CD8-positive, alpha-beta memory T cell (primary cell): ENCODE data around the gene NFE2L2. TPM values are rescaled to one million over a fixed set of nuclear protein-coding genes. Genes with fewer than 3 reads are reported as not detected.
A peak's percentile ranks its signal among the peaks of the same experiment; 100 is the strongest.
"Not testable (repeated sequence)": the region's sequence is repeated elsewhere in the genome, so short reads cannot be mapped to it uniquely, and the experiment has no call there.

Experiments used
- CTCF ChIA-PET: fragments of 350-600 bp; sonication (Branson Sonifier 250); formaldehyde crosslinking; loops from one replicate; lab custom pipeline; 2021; ENCODE audit warnings: antibody characterized with exemption; lab: Charles Lee
- POLR2A ChIA-PET: fragments of 350-600 bp; sonication (Branson Sonifier 250); formaldehyde crosslinking; loops from one replicate; lab custom pipeline; 2021; ENCODE audit warnings: antibody characterized with exemption; lab: Charles Lee
- DNase-seq, 5 donors: peaks; one replicate each; pipeline versions ENCODE4 v3.0.0 to v3.0.0-alpha.2; 2020 to 2022; ENCODE audit warnings: mixed read lengths in 1 of 5
- H3K27ac ChIP-seq: one replicate; pipeline ENCODE4 v1.7.0; 2013; ENCODE audit warnings: low read depth, mild to moderate bottlenecking, low read length, moderate library complexity
- H3K27me3 ChIP-seq: 2 replicates; pipeline ENCODE4 v1.7.0; 2013; ENCODE audit warnings: low read length, mild to moderate bottlenecking; ENCODE audit not compliant: insufficient read depth, poor library complexity, severe bottlenecking
- H3K36me3 ChIP-seq: 2 replicates; pipeline ENCODE4 v1.7.0; 2013; ENCODE audit warnings: mild to moderate bottlenecking, low read length, moderate library complexity; ENCODE audit not compliant: insufficient read depth
- H3K4me1 ChIP-seq: 2 replicates; pipeline ENCODE4 v1.7.0; 2013; ENCODE audit warnings: mild to moderate bottlenecking, low read length, moderate library complexity; ENCODE audit not compliant: insufficient read depth
- H3K4me3 ChIP-seq: 2 replicates; pipeline ENCODE4 v1.7.0; 2013; ENCODE audit warnings: mild to moderate bottlenecking, low read length
- H3K9me3 ChIP-seq: 2 replicates; pipeline ENCODE4 v1.7.0; 2013; ENCODE audit warnings: mild to moderate bottlenecking, low read length
- H3K27ac Mint-ChIP-seq, 8 donors: one replicate each; pipeline ENCODE4 v1.8.0; 2020 to 2021; ENCODE audit warnings: mixed read lengths in 8 of 8, mild to moderate bottlenecking in 6 of 8, inconsistent platforms in 3 of 8, moderate library complexity in 3 of 8
- H3K27me3 Mint-ChIP-seq, 2 donors: one replicate each; pipeline ENCODE4 v1.8.0; 2020 to 2021; ENCODE audit warnings: mixed read lengths in 2 of 2, mild to moderate bottlenecking in 1 of 2, moderate library complexity in 1 of 2
- H3K36me3 Mint-ChIP-seq, 3 donors: one replicate each; pipeline ENCODE4 v1.8.0; 2020 to 2021; ENCODE audit warnings: mixed read lengths in 3 of 3, inconsistent platforms in 1 of 3, mild to moderate bottlenecking in 1 of 3
- H3K4me1 Mint-ChIP-seq, 3 donors: one replicate each; pipeline ENCODE4 v1.8.0; 2020 to 2021; ENCODE audit warnings: mixed read lengths in 3 of 3, inconsistent platforms in 1 of 3, mild to moderate bottlenecking in 1 of 3
- H3K4me3 Mint-ChIP-seq, 7 donors: one replicate each; pipeline ENCODE4 v1.8.0; 2020 to 2021; ENCODE audit warnings: mixed read lengths in 7 of 7, mild to moderate bottlenecking in 6 of 7, moderate library complexity in 4 of 7, inconsistent platforms in 2 of 7
- H3K9me3 Mint-ChIP-seq, 5 donors: one replicate each; pipeline ENCODE4 v1.8.0; 2020 to 2022; ENCODE audit warnings: mixed read lengths in 5 of 5, mild to moderate bottlenecking in 3 of 5, moderate library complexity in 2 of 5, inconsistent platforms in 1 of 5
- polyA plus RNA-seq: library from polyadenylated mRNA; unstranded; fragments of 300-500 nt; fragmentation: Illumina TruSeq; gene quantifications from one replicate; pipeline ENCODE4 v1.2.3, GENCODE V29; 2021
- total RNA-seq, 2 experiments: library from RNA; stranded (reverse); gene quantifications; one replicate each; pipeline ENCODE4 v1.2.3, GENCODE V29; 2021

Gene NFE2L2
- total and polyA plus RNA-seq, 3 experiments from 2014 or later = 47.7 to 63.0 (median 58.0) TPM

- Histone ChIP-seq H3K27me3 (no peaks in the 10 kb centered on the region), H3K4me1 (peaks cover 16% of the 10 kb centered on the region), H3K9me3 (no peaks in the 10 kb centered on the region), H3K36me3 (no peaks in the 10 kb centered on the region), H3K27ac (no peak overlapping the region), H3K4me3 (no peak overlapping the region)
- Mint-ChIP-seq H3K27me3 (peaks cover 0 to 1% of the 10 kb centered on the region in 2 donors), H3K4me3 (no peak overlapping the region), H3K4me1 (peaks cover 14 to 16% (median 16%) of the 10 kb centered on the region in 3 donors), H3K36me3 (peaks cover 0 to 3% (median 0%) of the 10 kb centered on the region in 3 donors), H3K27ac (peak overlapping the region in 2 of 8 donors; percentile 42 to 48), H3K9me3 (no peaks in the 10 kb centered on the region)
- DNase-seq = no peak
- CTCF ChIA-PET = no interaction called here
- POLR2A ChIA-PET = no interaction called here
Observed at GRCh38 chr2:177207101-177207500, 57.4 kb downstream of the NFE2L2 start.

GRCh38 chr2:177204417-177204816, 60.1 kb downstream of the NFE2L2 start:
- Histone ChIP-seq H3K27me3 (no peaks in the 10 kb centered on the region), H3K4me1 (no peaks in the 10 kb centered on the region), H3K9me3 (no peaks in the 10 kb centered on the region), H3K27ac (no peak overlapping the region), H3K36me3 (no peaks in the 10 kb centered on the region), H3K4me3 (no peak overlapping the region)
- Mint-ChIP-seq H3K27me3 (peaks cover 0 to 1% of the 10 kb centered on the region in 2 donors), H3K9me3 (no peaks in the 10 kb centered on the region), H3K4me3 (no peak overlapping the region), H3K27ac (peak overlapping the region in 2 of 8 donors; percentile 25), H3K36me3 (no peaks in the 10 kb centered on the region), H3K4me1 (no peaks in the 10 kb centered on the region)
- no peak for DNase-seq
- CTCF ChIA-PET = interaction anchor here (1.0 kb wide), 1 partner anchor 40 kb away, joined by 4 read pairs; no protein-coding TSS in a partner anchor
- POLR2A ChIA-PET = no interaction called here

GRCh38 chr2:177201919-177202346, 62.6 kb downstream of the NFE2L2 start:
- no peak for DNase-seq
- CTCF ChIA-PET = interaction anchor here (1.0 kb wide), 1 partner anchor 10 kb away, joined by 3 read pairs; no protein-coding TSS in a partner anchor
- Histone ChIP-seq H3K4me1 (no peaks in the 10 kb centered on the region), H3K36me3 (no peaks in the 10 kb centered on the region), H3K9me3 (no peaks in the 10 kb centered on the region), H3K27me3 (no peaks in the 10 kb centered on the region), H3K27ac (no peak overlapping the region), H3K4me3 (no peak overlapping the region)
- peak overlapping the region in 1 of 8 donors; percentile 31 for H3K27ac Mint-ChIP-seq
- H3K4me3 Mint-ChIP-seq = no peak overlapping the region
- no peaks in the 10 kb centered on the region for H3K36me3 Mint-ChIP-seq
- no peaks in the 10 kb centered on the region for H3K4me1 Mint-ChIP-seq
- H3K9me3 Mint-ChIP-seq = no peaks in the 10 kb centered on the region
- POLR2A ChIA-PET = interaction anchor here (1.6 kb wide), 1 partner anchor 10 kb away, joined by 8 read pairs; the partner anchor contains the start of gene HNRNPA3
- peaks cover 0 to 1% of the 10 kb centered on the region in 2 donors for H3K27me3 Mint-ChIP-seq

GRCh38 chr2:177200419-177200818, 64.1 kb downstream of the NFE2L2 start:
- H3K36me3 Mint-ChIP-seq, H3K9me3 ChIP-seq, POLR2A ChIA-PET, H3K4me1 Mint-ChIP-seq, H3K27ac ChIP-seq, H3K9me3 Mint-ChIP-seq, H3K4me1 ChIP-seq, H3K27me3 Mint-ChIP-seq, H3K27me3 ChIP-seq, DNase-seq, H3K36me3 ChIP-seq, H3K4me3 Mint-ChIP-seq, H3K4me3 ChIP-seq: not testable (repeated sequence)
- CTCF ChIA-PET = interaction anchor here (0.9 to 1.4 kb wide), 3 partner anchors 11 to 63 kb away, joined by 3 to 6 read pairs (median 3); no protein-coding TSS in a partner anchor
- peak overlapping the region in 1 of 8 donors; percentile 60 for H3K27ac Mint-ChIP-seq

GRCh38 chr2:177195194-177195593, 69.3 kb downstream of the NFE2L2 start:
- POLR2A ChIA-PET = no interaction called here
- no peak overlapping the region for H3K27ac Mint-ChIP-seq
- Histone ChIP-seq H3K9me3 (no peaks in the 10 kb centered on the region), H3K36me3 (no peaks in the 10 kb centered on the region), H3K27me3 (no peaks in the 10 kb centered on the region), H3K4me1 (no peaks in the 10 kb centered on the region), H3K27ac (no peak overlapping the region), H3K4me3 (no peak overlapping the region)
- no peaks in the 10 kb centered on the region for H3K9me3 Mint-ChIP-seq
- CTCF ChIA-PET = interaction anchor here (1.0 kb wide), 1 partner anchor 69 kb away, joined by 4 read pairs; the partner anchor contains the start of gene NFE2L2
- no peak overlapping the region for H3K4me3 Mint-ChIP-seq
- H3K27me3 Mint-ChIP-seq = no peaks in the 10 kb centered on the region
- H3K4me1 Mint-ChIP-seq = peaks cover 0 to 4% (median 2%) of the 10 kb centered on the region in 3 donors
- no peak for DNase-seq
- no peaks in the 10 kb centered on the region for H3K36me3 Mint-ChIP-seq

GRCh38 chr2:177193240-177193639, 71.3 kb downstream of the NFE2L2 start:
- Histone ChIP-seq H3K9me3 (no peaks in the 10 kb centered on the region), H3K36me3 (no peaks in the 10 kb centered on the region), H3K4me1 (no peaks in the 10 kb centered on the region), H3K27ac (no peak overlapping the region), H3K27me3 (no peaks in the 10 kb centered on the region), H3K4me3 (no peak overlapping the region)
- ChIA-PET POLR2A (no interaction called here), CTCF (no interaction called here)
- no peak for DNase-seq
- Mint-ChIP-seq H3K9me3 (no peaks in the 10 kb centered on the region), H3K27ac (peak overlapping the region in 5 of 8 donors; percentile 0 to 61 (median 56)), H3K36me3 (no peaks in the 10 kb centered on the region), H3K4me1 (peaks cover 0 to 4% (median 2%) of the 10 kb centered on the region in 3 donors), H3K27me3 (no peaks in the 10 kb centered on the region), H3K4me3 (peak overlapping the region in 3 of 7 donors; percentile 30 to 57 (median 48))

- POLR2A ChIA-PET = no interaction called here
- CTCF ChIA-PET = no interaction called here
- Mint-ChIP-seq H3K36me3 (no peaks in the 10 kb centered on the region), H3K27me3 (no peaks in the 10 kb centered on the region), H3K4me3 (no peak overlapping the region), H3K9me3 (no peaks in the 10 kb centered on the region), H3K27ac (no peak overlapping the region), H3K4me1 (peaks cover 0 to 4% (median 2%) of the 10 kb centered on the region in 3 donors)
- no peak for DNase-seq
- H3K27ac ChIP-seq = no peak overlapping the region
- no peaks in the 10 kb centered on the region for H3K27me3 ChIP-seq
- H3K9me3 ChIP-seq = no peaks in the 10 kb centered on the region
- H3K36me3 ChIP-seq = no peaks in the 10 kb centered on the region
- H3K4me1 ChIP-seq = no peaks in the 10 kb centered on the region
- H3K4me3 ChIP-seq = no peak overlapping the region
Observed at GRCh38 chr2:177192788-177193187, 71.7 kb downstream of the NFE2L2 start.

GRCh38 chr2:177190941-177191340, 73.6 kb downstream of the NFE2L2 start:
- H3K27ac Mint-ChIP-seq = no peak overlapping the region
- Histone ChIP-seq H3K27ac (no peak overlapping the region), H3K9me3 (no peaks in the 10 kb centered on the region), H3K4me3 (no peak overlapping the region), H3K27me3 (no peaks in the 10 kb centered on the region), H3K4me1 (no peaks in the 10 kb centered on the region), H3K36me3 (no peaks in the 10 kb centered on the region)
- ChIA-PET CTCF (interaction anchor here (1.1 kb wide), 1 partner anchor 42 kb away, joined by 3 read pairs; no protein-coding TSS in a partner anchor), POLR2A (interaction anchor here (0.6 kb wide), 1 partner anchor 493 kb away, joined by 3 read pairs; no protein-coding TSS in a partner anchor)
- no peaks in the 10 kb centered on the region for H3K36me3 Mint-ChIP-seq
- H3K27me3 Mint-ChIP-seq = no peaks in the 10 kb centered on the region
- peaks cover 0 to 4% (median 2%) of the 10 kb centered on the region in 3 donors for H3K4me1 Mint-ChIP-seq
- no peak for DNase-seq
- no peaks in the 10 kb centered on the region for H3K9me3 Mint-ChIP-seq
- H3K4me3 Mint-ChIP-seq = no peak overlapping the region
